NCI-H2171 treated with DMSO at 0.1 percent for 48 hours (cell line): ENCODE results near the gene MAN1B1.
A peak's percentile ranks its signal among the peaks of the same experiment; 100 is the strongest.
"Not testable (repeated sequence)": the region's sequence is repeated elsewhere in the genome, so short reads cannot be mapped to it uniquely, and the experiment has no call there.

Source experiments
- DNase-seq: peaks from one replicate; lab custom pipeline; 2025; lab: John Stamatoyannopoulos, UW

MAN1B1 gene

GRCh38 chr9:137110911-137111787 is 24.4 kb downstream of the MAN1B1 start:
- no peak for DNase-seq

GRCh38 chr9:137111788-137112563 is 25.2 kb downstream of the MAN1B1 start:
- DNase-seq, result no peak

- no peak for DNase-seq
These were observed 26.0 kb downstream of the MAN1B1 start for GRCh38 chr9:137112564-137113384.

GRCh38 chr9:137113385-137114159 is 26.8 kb downstream of the MAN1B1 start:
- no peak for DNase-seq

- peak; percentile 66 for DNase-seq
These were observed 27.4 kb downstream of the MAN1B1 start for GRCh38 chr9:137114220-137114612.

- DNase-seq, result peak; percentile 68
These were observed 28.0 kb downstream of the MAN1B1 start, which contains the start of gene DPP7 for GRCh38 chr9:137114613-137115393. Gene DPP7 (minus strand): TSS chr9:137114733. CDS start chr9:137114713, 20 bp downstream.

GRCh38 chr9:137115394-137116026 is 28.7 kb downstream of the MAN1B1 start:
- no peak for DNase-seq

- no peak for DNase-seq
These were observed 29.3 kb downstream of the MAN1B1 start for GRCh38 chr9:137116027-137116507.

GRCh38 chr9:137116728-137117127 is 29.9 kb downstream of the MAN1B1 start:
- no peak for DNase-seq

GRCh38 chr9:137117269-137117731 is 30.5 kb downstream of the MAN1B1 start:
- no peak for DNase-seq

GRCh38 chr9:137118092-137118603 is 31.4 kb downstream of the MAN1B1 start:
- DNase-seq, result not testable (repeated sequence)

- DNase-seq, result not testable (repeated sequence)
These were observed 35.4 kb downstream of the MAN1B1 start for GRCh38 chr9:137121927-137122795.

GRCh38 chr9:137122796-137123467 is 36.1 kb downstream of the MAN1B1 start:
- not testable (repeated sequence) for DNase-seq

GRCh38 chr9:137123468-137123837 is 36.7 kb downstream of the MAN1B1 start:
- no peak for DNase-seq

GRCh38 chr9:137123952-137124462 is 37.2 kb downstream of the MAN1B1 start:
- not testable (repeated sequence) for DNase-seq

- no peak for DNase-seq
These were observed 40.0 kb downstream of the MAN1B1 start for GRCh38 chr9:137126786-137127185.

- no peak for DNase-seq
These were observed 40.7 kb downstream of the MAN1B1 start for GRCh38 chr9:137127301-137128157.
